ENCODE results near the gene ZSCAN2. TPM values are rescaled to one million over a fixed set of nuclear protein-coding genes. Genes with fewer than 3 reads are reported as not detected.

ZSCAN2 gene
- total RNA-seq, 1 donor from 2014 or later, result 16.2 TPM

GRCh38 chr15:84616235-84616634 lies 15.4 kb downstream of the ZSCAN2 start:
- H3K9ac ChIP-seq (ENCODE audit: low read length), result no peak overlapping the region
- H3K27me3 ChIP-seq (ENCODE audit: insufficient read depth, low read length), result no peaks in the 10 kb centered on the region
- Mint-ChIP-seq H3K27ac (ENCODE audit: unreplicated experiment) (no peak overlapping the region), H3K27me3 (ENCODE audit: low read depth, unreplicated experiment) (no peaks in the 10 kb centered on the region), H3K36me3 (ENCODE audit: low read depth, unreplicated experiment) (peaks cover 27% of the 10 kb centered on the region), H3K9me3 (ENCODE audit: unreplicated experiment) (peaks cover 12% of the 10 kb centered on the region), H3K4me3 (ENCODE audit: unreplicated experiment) (no peak overlapping the region), H3K4me1 (ENCODE audit: low read depth, unreplicated experiment) (no peaks in the 10 kb centered on the region)
- no peak overlapping the region for H3K27ac ChIP-seq (ENCODE audit: low read depth, low read length)
- FAIRE-seq (no peak), DNase-seq (ENCODE audit: low read depth) (no peak)
- peaks cover 7% of the 10 kb centered on the region for H4K20me1 ChIP-seq (ENCODE audit: insufficient read depth, low read length)
- H3K36me3 ChIP-seq (ENCODE audit: insufficient read depth, low read length), result peaks cover 9% of the 10 kb centered on the region
- no peak overlapping the region for H2AFZ ChIP-seq (ENCODE audit: low read depth, low read length)
- H3K9me3 ChIP-seq (ENCODE audit: insufficient read depth, low read depth, low read length), result peaks cover 14% of the 10 kb centered on the region
- no peak for TF ChIP-seq EZH2 (IDR thresholded peaks at IDR 0.05; ENCODE audit: insufficient read depth, low read length)
- no peak for TF ChIP-seq CTCF (IDR thresholded peaks at IDR 0.05; ENCODE audit: insufficient read depth, low read depth, low read length)
- H3K4me1 ChIP-seq (ENCODE audit: insufficient read depth, low read length), result no peaks in the 10 kb centered on the region
- H3K4me3 ChIP-seq (ENCODE audit: insufficient read depth, low read depth, low read length), result no peak overlapping the region
- H3K79me2 ChIP-seq (ENCODE audit: insufficient read depth, low read length), result peaks cover 19% of the 10 kb centered on the region
- H3K4me2 ChIP-seq (ENCODE audit: low read length), result no peak overlapping the region

GRCh38 chr15:84620626-84621025 lies 19.8 kb downstream of the ZSCAN2 start:
- FAIRE-seq (no peak), DNase-seq (ENCODE audit: low read depth) (no peak)
- H3K4me3 Mint-ChIP-seq (ENCODE audit: unreplicated experiment), result no peak overlapping the region
- Histone ChIP-seq H3K9ac (ENCODE audit: low read length) (no peak overlapping the region), H4K20me1 (ENCODE audit: insufficient read depth, low read length) (peaks cover 1% of the 10 kb centered on the region), H3K9me3 (ENCODE audit: insufficient read depth, low read depth, low read length) (peaks cover 30% of the 10 kb centered on the region), H3K4me1 (ENCODE audit: insufficient read depth, low read length) (no peaks in the 10 kb centered on the region), H3K4me2 (ENCODE audit: low read length) (no peak overlapping the region), H3K79me2 (ENCODE audit: insufficient read depth, low read length) (peaks cover 9% of the 10 kb centered on the region), H3K4me3 (ENCODE audit: insufficient read depth, low read depth, low read length) (no peak overlapping the region), H3K27ac (ENCODE audit: low read depth, low read length) (no peak overlapping the region), H2AFZ (ENCODE audit: low read depth, low read length) (no peak overlapping the region), H3K27me3 (ENCODE audit: insufficient read depth, low read length) (no peaks in the 10 kb centered on the region), H3K36me3 (ENCODE audit: insufficient read depth, low read length) (peaks cover 20% of the 10 kb centered on the region)
- no peaks in the 10 kb centered on the region for H3K27me3 Mint-ChIP-seq (ENCODE audit: low read depth, unreplicated experiment)
- no peak for TF ChIP-seq CTCF (IDR thresholded peaks at IDR 0.05; ENCODE audit: insufficient read depth, low read depth, low read length)
- TF ChIP-seq EZH2 (IDR thresholded peaks at IDR 0.05; ENCODE audit: insufficient read depth, low read length), result no peak
- peaks cover 54% of the 10 kb centered on the region for H3K36me3 Mint-ChIP-seq (ENCODE audit: low read depth, unreplicated experiment)
- H3K9me3 Mint-ChIP-seq (ENCODE audit: unreplicated experiment), result peaks cover 39% of the 10 kb centered on the region
- no peak overlapping the region for H3K27ac Mint-ChIP-seq (ENCODE audit: unreplicated experiment)
- H3K4me1 Mint-ChIP-seq (ENCODE audit: low read depth, unreplicated experiment), result no peaks in the 10 kb centered on the region

- Histone ChIP-seq H3K27me3 (ENCODE audit: insufficient read depth, low read length) (no peaks in the 10 kb centered on the region), H3K9me3 (ENCODE audit: insufficient read depth, low read depth, low read length) (peaks cover 30% of the 10 kb centered on the region), H2AFZ (ENCODE audit: low read depth, low read length) (no peak overlapping the region), H3K36me3 (ENCODE audit: insufficient read depth, low read length) (peaks cover 20% of the 10 kb centered on the region), H3K79me2 (ENCODE audit: insufficient read depth, low read length) (peaks cover 7% of the 10 kb centered on the region), H3K4me2 (ENCODE audit: low read length) (no peak overlapping the region), H3K27ac (ENCODE audit: low read depth, low read length) (no peak overlapping the region), H4K20me1 (ENCODE audit: insufficient read depth, low read length) (no peaks in the 10 kb centered on the region), H3K9ac (ENCODE audit: low read length) (no peak overlapping the region), H3K4me1 (ENCODE audit: insufficient read depth, low read length) (no peaks in the 10 kb centered on the region), H3K4me3 (ENCODE audit: insufficient read depth, low read depth, low read length) (no peak overlapping the region)
- H3K27ac Mint-ChIP-seq (ENCODE audit: unreplicated experiment), result no peak overlapping the region
- TF ChIP-seq CTCF (IDR thresholded peaks at IDR 0.05; ENCODE audit: insufficient read depth, low read depth, low read length) (no peak), EZH2 (IDR thresholded peaks at IDR 0.05; ENCODE audit: insufficient read depth, low read length) (no peak)
- H3K9me3 Mint-ChIP-seq (ENCODE audit: unreplicated experiment), result peaks cover 39% of the 10 kb centered on the region
- DNase-seq (ENCODE audit: low read depth) (no peak), FAIRE-seq (no peak)
- H3K4me3 Mint-ChIP-seq (ENCODE audit: unreplicated experiment), result no peak overlapping the region
- H3K27me3 Mint-ChIP-seq (ENCODE audit: low read depth, unreplicated experiment), result no peaks in the 10 kb centered on the region
- no peaks in the 10 kb centered on the region for H3K4me1 Mint-ChIP-seq (ENCODE audit: low read depth, unreplicated experiment)
- H3K36me3 Mint-ChIP-seq (ENCODE audit: low read depth, unreplicated experiment), result peaks cover 53% of the 10 kb centered on the region
Observed at GRCh38 chr15:84621358-84621979, 20.7 kb downstream of the ZSCAN2 start.

All from astrocyte (in vitro differentiated cells and primary cell).